ENCODE results near the gene XRRA1.
"Not testable (repeated sequence)": the region's sequence is repeated elsewhere in the genome, so short reads cannot be mapped to it uniquely, and the experiment has no call there.

The XRRA1 gene, protein sequence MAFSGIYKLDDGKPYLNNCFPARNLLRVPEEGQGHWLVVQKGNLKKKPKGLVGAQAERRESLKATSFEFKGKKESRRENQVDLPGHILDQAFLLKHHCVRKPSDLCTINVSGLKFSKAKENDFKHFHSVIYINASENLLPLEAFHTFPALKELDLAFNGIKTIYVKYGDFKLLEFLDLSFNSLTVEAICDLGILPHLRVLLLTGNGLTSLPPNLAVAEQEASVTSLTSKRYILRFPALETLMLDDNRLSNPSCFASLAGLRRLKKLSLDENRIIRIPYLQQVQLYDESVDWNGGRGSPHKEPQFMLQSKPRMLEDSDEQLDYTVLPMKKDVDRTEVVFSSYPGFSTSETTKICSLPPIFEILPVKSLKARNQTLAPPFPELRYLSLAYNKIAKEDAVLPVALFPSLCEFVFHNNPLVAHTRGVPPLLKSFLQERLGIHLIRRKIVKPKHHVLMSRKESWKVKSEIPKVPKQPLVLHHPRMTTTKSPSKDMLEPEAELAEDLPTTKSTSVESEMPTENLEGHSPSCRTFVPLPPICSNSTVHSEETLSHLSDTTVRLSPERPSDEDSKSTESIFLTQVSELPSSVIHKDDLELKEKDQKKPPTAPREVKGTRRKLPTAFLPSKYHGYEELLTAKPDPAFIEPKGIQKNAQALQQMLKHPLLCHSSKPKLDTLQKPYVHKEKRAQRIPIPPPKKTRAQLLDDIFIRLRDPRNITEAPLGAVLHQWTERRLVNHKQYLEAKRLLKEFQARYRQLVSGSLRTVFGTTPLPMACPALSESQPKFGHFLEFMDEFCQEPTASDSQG

GRCh38 chr11:74948898-74949752, at the start of gene XRRA1, which contains the start of gene SPCS2:
TSS of gene XRRA1 (minus strand) at chr11:74949091. CDS start at chr11:74940878, 8,213 bp downstream.
TSS of gene SPCS2 (plus strand) at chr11:74949266. CDS start at chr11:74949286, 20 bp downstream.
- DNase-seq = peak; percentile 100

- DNase-seq = no peak
These were observed 44.0 kb upstream of the XRRA1 start for GRCh38 chr11:74992852-74993251.

DNA sequence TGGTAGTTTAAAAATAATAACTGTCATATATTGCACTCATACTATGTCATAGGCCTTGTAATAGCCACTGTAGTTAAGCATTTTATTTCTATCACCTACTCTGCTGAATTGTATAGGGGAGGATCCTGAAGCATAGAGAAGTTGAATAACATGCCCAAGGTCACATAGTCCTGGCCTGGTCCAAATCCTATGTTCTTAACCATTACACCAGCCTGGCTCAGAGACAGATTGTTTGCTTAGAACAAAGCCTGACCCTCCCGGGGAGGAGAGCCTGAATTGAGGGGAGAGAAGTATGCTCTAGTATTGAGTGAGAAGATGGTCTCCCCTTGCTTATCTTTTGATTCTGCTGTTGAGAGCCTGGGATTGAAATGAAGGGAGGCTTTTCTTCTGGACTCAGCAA, 42.0 kb upstream of the XRRA1 start:
- DNase-seq = no peak

DNA sequence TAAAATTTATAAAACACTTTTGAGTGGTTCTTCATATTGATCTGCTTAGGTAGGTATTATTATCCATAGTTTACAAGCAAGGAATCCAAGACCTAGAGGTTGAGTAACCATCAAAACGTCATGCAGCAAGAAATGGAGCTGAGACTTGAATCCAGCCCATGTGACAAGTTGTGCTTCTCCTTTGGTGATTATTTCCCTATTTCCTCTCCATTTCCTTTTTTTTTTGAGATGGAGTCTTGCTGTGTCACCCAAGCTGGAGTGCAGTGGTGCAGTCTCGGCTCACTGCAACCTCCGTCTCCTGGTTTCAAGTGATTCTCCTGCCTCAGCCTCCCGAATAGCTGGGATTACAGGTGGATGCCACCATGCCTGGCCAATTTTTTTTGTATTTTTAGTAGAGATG, 41.3 kb upstream of the XRRA1 start:
- DNase-seq = not testable (repeated sequence)

DNA sequence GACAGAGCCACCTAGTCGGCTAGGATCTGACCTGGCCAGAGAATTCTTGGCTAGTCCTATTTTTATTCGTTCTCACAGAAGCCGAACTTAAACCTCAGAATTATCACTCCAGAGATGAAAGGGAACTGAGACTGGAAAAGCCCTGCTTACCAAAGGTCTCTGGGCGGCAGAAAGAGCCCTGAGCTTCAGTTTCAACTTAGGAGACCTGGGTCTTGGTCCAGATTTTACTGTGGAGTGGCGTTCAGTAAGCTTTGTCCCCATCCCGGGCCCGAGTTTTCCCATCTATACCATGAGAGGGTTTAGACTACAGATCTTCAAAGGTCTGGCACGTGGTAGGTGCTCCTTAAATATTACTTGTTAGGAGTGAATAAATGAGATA, 40.4 kb upstream of the XRRA1 start:
- DNase-seq = peak; percentile 0

- peak; percentile 67 for DNase-seq
These were observed 39.8 kb upstream of the XRRA1 start, which contains the start of gene NEU3 for GRCh38 chr11:74988541-74989259. TSS of gene NEU3 (plus strand) at chr11:74988933. CDS start at chr11:74989061, 128 bp downstream.

GRCh38 chr11:74984730-74985129, 35.8 kb upstream of the XRRA1 start:
- DNase-seq = no peak

- no peak for DNase-seq
These were observed 35.2 kb upstream of the XRRA1 start for GRCh38 chr11:74984070-74984469.

- no peak for DNase-seq
These were observed 33.0 kb upstream of the XRRA1 start for GRCh38 chr11:74981888-74982287.

- no peak for DNase-seq
These were observed 31.7 kb upstream of the XRRA1 start for GRCh38 chr11:74980634-74981033.

DNA sequence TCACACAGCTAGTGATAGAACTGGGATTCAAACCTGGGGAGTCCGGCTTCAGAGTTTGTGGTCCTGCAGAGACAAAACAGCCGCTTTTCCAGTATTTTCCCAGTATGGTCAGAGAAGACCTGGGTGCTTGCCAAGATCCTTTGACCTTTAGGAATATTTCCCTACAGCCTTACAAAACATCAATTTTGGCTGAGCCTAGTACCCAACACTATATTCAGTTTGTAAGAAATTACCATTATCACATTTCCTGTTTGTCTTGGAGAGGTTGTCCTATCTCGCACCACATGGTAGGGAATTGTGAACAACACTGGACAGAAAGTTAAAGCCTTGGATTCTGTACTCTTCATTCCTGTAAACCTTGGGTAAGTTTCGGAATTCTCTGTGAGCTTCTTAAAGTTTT, 29.1 kb upstream of the XRRA1 start:
- DNase-seq = no peak

DNA sequence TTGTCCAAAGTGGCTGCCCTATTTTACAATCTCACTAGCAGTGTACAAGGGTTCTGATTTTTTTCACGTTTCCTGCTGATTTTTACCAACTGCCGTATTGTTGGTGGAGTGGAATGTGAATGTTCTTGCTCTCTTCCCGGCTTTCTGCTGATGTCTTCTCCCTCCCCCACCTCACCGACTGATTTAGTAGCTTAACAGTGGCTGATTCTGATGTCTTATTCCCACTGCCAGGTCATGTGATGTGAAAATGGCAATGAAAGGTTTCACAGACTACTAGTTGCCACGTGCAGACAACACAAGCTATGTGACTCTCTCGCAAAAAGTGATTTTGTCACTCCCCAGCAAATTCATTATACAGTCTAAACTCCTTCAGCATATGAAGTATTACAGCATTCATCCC, 22.5 kb upstream of the XRRA1 start:
- no peak for DNase-seq

DNA sequence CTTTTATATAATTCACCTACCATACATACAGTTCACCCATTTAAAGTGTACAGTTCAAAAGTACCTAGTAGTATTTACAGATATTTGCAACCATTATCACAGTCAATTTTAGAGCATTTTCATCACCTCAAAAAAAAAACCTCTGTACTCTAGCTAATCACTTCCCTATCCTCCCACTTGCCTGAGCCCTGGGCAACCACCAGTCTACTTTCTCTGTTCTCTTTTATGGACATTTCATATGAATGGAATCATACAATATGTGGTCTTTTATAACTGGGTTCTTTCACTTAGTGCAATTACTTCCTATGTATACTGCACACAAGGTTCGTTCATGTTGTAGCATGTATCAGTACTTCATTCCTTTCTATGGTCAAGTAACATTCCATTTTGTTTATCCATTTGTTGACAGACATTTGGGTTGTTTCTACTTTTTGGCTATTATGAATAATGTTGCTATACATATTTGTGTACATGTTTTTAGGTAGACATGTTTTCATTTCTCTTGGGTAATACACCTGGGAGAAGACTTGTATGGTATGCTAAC, 22.0 kb upstream of the XRRA1 start:
- no peak for DNase-seq

DNA sequence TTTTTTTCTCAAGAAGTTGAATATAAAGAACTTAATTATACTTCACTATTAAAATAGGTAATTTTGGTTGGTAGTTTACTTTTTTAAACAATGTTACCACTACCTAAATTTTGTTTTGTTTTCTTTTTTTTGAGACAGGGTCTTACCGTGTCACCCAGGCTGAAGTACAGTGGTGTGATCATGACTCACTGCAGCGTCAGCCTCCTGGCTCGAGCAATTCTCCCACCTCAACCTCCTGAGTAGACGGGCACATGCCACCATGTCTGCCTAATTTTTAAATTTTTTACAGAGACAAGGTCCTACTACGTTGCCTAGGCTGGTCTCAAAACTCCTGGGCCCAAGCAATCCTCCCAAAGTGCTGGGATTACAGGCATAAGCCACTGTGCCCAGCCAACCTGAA, 17.8 kb upstream of the XRRA1 start:
- DNase-seq = peak; percentile 45

- not testable (repeated sequence) for DNase-seq
These were observed 11.2 kb upstream of the XRRA1 start for GRCh38 chr11:74960128-74960527.

- DNase-seq = no peak
These were observed 9.2 kb upstream of the XRRA1 start for GRCh38 chr11:74957937-74958629.

- no peak for DNase-seq
These were observed 7.6 kb upstream of the XRRA1 start for GRCh38 chr11:74956397-74957015.

GRCh38 chr11:74954199-74954598, 5.3 kb upstream of the XRRA1 start:
- DNase-seq = no peak

DNA sequence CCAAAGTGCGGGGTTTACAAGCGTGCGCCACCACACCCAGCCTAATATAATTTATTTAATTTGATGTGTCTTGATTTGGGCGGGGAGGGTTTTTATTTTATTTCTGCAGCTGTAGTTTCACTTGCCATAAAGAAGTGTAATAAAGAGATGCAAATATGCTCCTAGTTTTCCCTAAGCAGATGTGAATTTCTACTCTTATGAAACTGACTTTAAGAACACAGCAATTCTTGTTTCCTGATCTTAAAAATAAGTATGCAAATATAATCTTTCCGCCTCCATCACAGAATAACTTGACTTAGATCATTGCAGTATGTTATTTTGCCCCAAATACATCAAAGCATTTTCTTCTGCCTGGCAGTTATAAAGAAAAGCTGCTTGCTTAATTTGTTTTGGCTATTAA, 4.6 kb upstream of the XRRA1 start:
- no peak for DNase-seq

GRCh38 chr11:74952752-74953151, 3.9 kb upstream of the XRRA1 start:
- DNase-seq = no peak

DNA sequence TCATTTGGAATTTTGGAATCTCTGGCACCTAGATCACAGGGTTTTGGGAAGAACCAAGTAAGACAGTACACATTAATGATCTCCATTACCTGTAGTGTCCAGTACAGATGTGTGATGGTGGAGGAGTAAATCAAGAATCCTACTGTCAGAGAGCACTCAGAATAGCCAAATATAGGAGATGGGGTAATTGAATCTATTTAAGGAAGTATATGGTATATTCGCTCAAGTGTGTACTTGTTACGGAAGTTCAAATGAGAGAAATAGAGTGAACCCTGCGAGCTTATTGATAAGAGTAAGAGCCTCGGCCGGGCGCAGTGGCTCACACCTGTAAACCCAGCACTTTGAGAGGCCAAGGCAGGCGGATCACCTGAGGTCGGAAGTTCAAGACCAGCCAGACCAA, 2.3 kb upstream of the XRRA1 start:
- no peak for DNase-seq

Measured in HCEC 1CT (cell line).